MM.1S (cell line): ENCODE measurements around the gene APOL3.

Experiments
- DNase-seq: peaks from one replicate; pipeline ENCODE4 v3.0.0-alpha.2; 2015
- H2AFZ ChIP-seq: fragments of 300-600 bp; sonication (generic); 2 replicates; pipeline ENCODE4 v1.6.0; 2016; ENCODE audit warnings: antibody characterized with exemption, low read length
- H3F3A ChIP-seq: fragments of 300-600 bp; sonication (generic); 2 replicates; pipeline ENCODE4 v1.6.1; 2016; ENCODE audit warnings: mild to moderate bottlenecking, antibody characterized with exemption, low read length, moderate library complexity, mixed read lengths; ENCODE audit not compliant: insufficient read depth
- H3K27ac ChIP-seq: fragments of 300-600 bp; sonication (generic); 2 replicates; pipeline ENCODE4 v1.5.1; 2016; ENCODE audit warnings: mild to moderate bottlenecking, low read length
- H3K27me3 ChIP-seq: fragments of 300-600 bp; sonication (generic); replicated peaks from 2 replicates; pipeline ENCODE4 v1.6.0; 2016; ENCODE audit warnings: low read length; ENCODE audit not compliant: insufficient read depth
- H3K36me3 ChIP-seq: fragments of 300-600 bp; sonication (generic); replicated peaks from 2 replicates; pipeline ENCODE4 v1.6.1; 2016; ENCODE audit warnings: mild to moderate bottlenecking, low read length, mixed read lengths; ENCODE audit not compliant: insufficient read depth
- H3K4me1 ChIP-seq: fragments of 300-600 bp; sonication (generic); 2 replicates; pipeline ENCODE4 v1.6.1; 2016; ENCODE audit warnings: low read length, mixed read lengths
- H3K4me2 ChIP-seq: fragments of 300-600 bp; sonication (generic); 2 replicates; pipeline ENCODE4 v1.6.0; 2016; ENCODE audit warnings: low read depth, low read length
- H3K4me3 ChIP-seq: fragments of 300-600 bp; sonication (generic); 2 replicates; pipeline ENCODE4 v1.5.1; 2016; ENCODE audit warnings: low read length, mixed read lengths
- H3K79me2 ChIP-seq: fragments of 300-600 bp; sonication (generic); 2 replicates; pipeline ENCODE4 v1.6.1; 2016; ENCODE audit warnings: mixed run types, low read length, mixed read lengths
- H3K9ac ChIP-seq: fragments of 300-600 bp; sonication (generic); 2 replicates; pipeline ENCODE4 v1.6.1; 2016; ENCODE audit warnings: low read length, mixed read lengths
- H3K9me2 ChIP-seq: fragments of 300-600 bp; sonication (generic); replicated peaks from 2 replicates; pipeline ENCODE4 v1.6.1; 2016; ENCODE audit warnings: mild to moderate bottlenecking, low read length, mixed read lengths; ENCODE audit not compliant: insufficient read depth
- H3K9me3 ChIP-seq: fragments of 300-600 bp; sonication (generic); replicated peaks from 2 replicates; pipeline ENCODE4 v1.6.1; 2016; ENCODE audit warnings: mild to moderate bottlenecking, low read length, mixed read lengths; ENCODE audit not compliant: insufficient read depth
- H4K20me1 ChIP-seq: fragments of 300-600 bp; sonication (generic); 2 replicates; pipeline ENCODE4 v1.6.1; 2016; ENCODE audit warnings: mild to moderate bottlenecking, low read length, moderate library complexity, mixed read lengths; ENCODE audit not compliant: insufficient read depth
- CTCF ChIP-seq: fragments of 300-600 bp; sonication (generic); IDR thresholded peaks from 2 replicates; pipeline ENCODE4 v1.5.1; 2016; ENCODE audit warnings: antibody characterized with exemption, low read length, mixed read lengths
- EZH2 ChIP-seq: fragments of 300-600 bp; sonication (generic); optimal IDR thresholded peaks from 2 replicates; pipeline ENCODE3; 2017; ENCODE audit warnings: low read depth, mild to moderate bottlenecking, antibody characterized with exemption, low read length, mixed read lengths
- EZH2phosphoT487 ChIP-seq: fragments of 300-600 bp; sonication (generic); IDR thresholded peaks from 2 replicates; pipeline ENCODE4 v1.6.1; 2018; ENCODE audit warnings: antibody characterized with exemption, low read length

The APOL3 gene

GRCh38 chr22:36136988-36137387, 23.6 kb downstream of the APOL3 start:
- no peaks in the 10 kb centered on the region for H3K79me2 ChIP-seq
- no peaks in the 10 kb centered on the region for H4K20me1 ChIP-seq
- H3K9me3 ChIP-seq, result no peaks in the 10 kb centered on the region
- no peak for DNase-seq
- TF ChIP-seq CTCF (no peak), EZH2 (no peak)
- H3K36me3 ChIP-seq, result no peaks in the 10 kb centered on the region
- no peak overlapping the region for H3K4me2 ChIP-seq
- no peak overlapping the region for H3K27ac ChIP-seq
- H3K9me2 ChIP-seq, result no peaks in the 10 kb centered on the region
- H3F3A ChIP-seq, result no peaks in the 10 kb centered on the region
- no peaks in the 10 kb centered on the region for H3K4me1 ChIP-seq
- H2AFZ ChIP-seq, result no peak overlapping the region
- H3K4me3 ChIP-seq, result no peak overlapping the region
- H3K9ac ChIP-seq, result no peak overlapping the region
- H3K27me3 ChIP-seq, result no peaks in the 10 kb centered on the region

- Histone ChIP-seq H3K36me3 (no peaks in the 10 kb centered on the region), H3K27ac (no peak overlapping the region), H3K9me2 (no peaks in the 10 kb centered on the region), H4K20me1 (no peaks in the 10 kb centered on the region), H3K4me3 (no peak overlapping the region), H3K4me2 (no peak overlapping the region), H3K9ac (no peak overlapping the region), H3K4me1 (no peaks in the 10 kb centered on the region), H2AFZ (no peak overlapping the region), H3K27me3 (no peaks in the 10 kb centered on the region), H3K79me2 (no peaks in the 10 kb centered on the region), H3F3A (no peaks in the 10 kb centered on the region), H3K9me3 (no peaks in the 10 kb centered on the region)
- no peak for TF ChIP-seq EZH2phosphoT487
- no peak for TF ChIP-seq EZH2
- no peak for TF ChIP-seq CTCF
- DNase-seq, result no peak
These were observed 24.1 kb downstream of the APOL3 start for GRCh38 chr22:36136475-36136874.

GRCh38 chr22:36135306-36135980, 25.1 kb downstream of the APOL3 start:
- Histone ChIP-seq H3K9me2 (no peaks in the 10 kb centered on the region), H3K36me3 (no peaks in the 10 kb centered on the region), H3K4me3 (no peak overlapping the region), H3K79me2 (no peaks in the 10 kb centered on the region), H3K4me1 (no peaks in the 10 kb centered on the region), H2AFZ (no peak overlapping the region), H3K4me2 (no peak overlapping the region), H3K9ac (no peak overlapping the region), H3K27ac (no peak overlapping the region), H3K27me3 (peaks cover 4% of the 10 kb centered on the region; the same call in 1 of the 2 replicates), H3F3A (no peaks in the 10 kb centered on the region), H4K20me1 (no peaks in the 10 kb centered on the region), H3K9me3 (no peaks in the 10 kb centered on the region)
- TF ChIP-seq CTCF (no peak), EZH2 (no peak), EZH2phosphoT487 (no peak)
- DNase-seq, result no peak
